Aorta (tissue), 5 donors: ENCODE data around the gene ATXN2L. TPM values are rescaled to one million over a fixed set of nuclear protein-coding genes. Genes with fewer than 3 reads are reported as not detected.
"Not testable (repeated sequence)": the region's sequence is repeated elsewhere in the genome, so short reads cannot be mapped to it uniquely, and the experiment has no call there.

Experiments
- ATAC-seq: fragments of 200-7000 bp; cut with Tn5 transposase; one replicate; pipeline ENCODE4 v1.9.1; 2022; ENCODE audit warnings: moderate library complexity; ENCODE audit not compliant: low FRiP score
- DNase-seq, 2 donors: peaks; one replicate each; pipeline ENCODE4 v3.0.0-alpha.2; 2020
- H3K27ac ChIP-seq, 2 donors: one replicate each; pipeline ENCODE4 v1.5.1; 2013; ENCODE audit warnings: low read length in 2 of 2, mild to moderate bottlenecking in 2 of 2, moderate library complexity in 2 of 2, control low read depth in 1 of 2, inconsistent platforms in 1 of 2, low read depth in 1 of 2
- H3K27me3 ChIP-seq, 2 donors: one replicate each; pipeline ENCODE4 v1.6.1; 2013; ENCODE audit warnings: control low read depth in 1 of 2, low read length in 1 of 2, mild to moderate bottlenecking in 1 of 2, moderate library complexity in 1 of 2; ENCODE audit not compliant: insufficient read depth in 2 of 2, control insufficient read depth in 1 of 2
- H3K36me3 ChIP-seq, 2 donors: one replicate each; pipeline ENCODE4 v1.6.1; 2013; ENCODE audit warnings: control low read depth in 1 of 2, low read length in 1 of 2, mild to moderate bottlenecking in 1 of 2; ENCODE audit not compliant: insufficient read depth in 2 of 2, control insufficient read depth in 1 of 2
- H3K4me1 ChIP-seq, 2 donors: one replicate each; pipeline ENCODE4 v1.6.1; 2013; ENCODE audit warnings: low read length in 2 of 2, control low read depth in 1 of 2, mild to moderate bottlenecking in 1 of 2, moderate library complexity in 1 of 2; ENCODE audit not compliant: insufficient read depth in 2 of 2, control insufficient read depth in 1 of 2
- H3K4me3 ChIP-seq, 2 donors: one replicate each; pipeline ENCODE4 v1.5.1; 2013; ENCODE audit warnings: low read length in 2 of 2, control low read depth in 1 of 2, mild to moderate bottlenecking in 1 of 2
- H3K9me3 ChIP-seq: one replicate; pipeline ENCODE4 v1.6.1; 2013; ENCODE audit warnings: mild to moderate bottlenecking, low read length; ENCODE audit not compliant: control insufficient read depth
- WGBS, 2 donors: extraction: QIAGEN DNeasy Blood & Tissue Kit; methylation state at CpG; one replicate each; pipeline ENCODE4 v1.1.7; 2013; 5-methylcytosine and 5-hydroxymethylcytosine counted together
- intact Hi-C, 2 donors: fragments of 100-400 bp; cut with DNase I; formaldehyde crosslinking; loops; one replicate each; pipeline versions ENCODE4 v1.14.2 to v1.15.0; 2022
- polyA plus RNA-seq, 2 donors: library from polyadenylated mRNA; stranded (reverse); fragments of 200-250 nt; gene quantifications; one replicate each; pipeline ENCODE4 v1.2.3, GENCODE V29; 2013
- total RNA-seq, 2 donors: library from RNA; stranded (reverse); fragmentation: NEBNext Ultra II Directional; extraction: Animal tissue kit (Norgen Biotek cat#: 25700); gene quantifications; one replicate each; pipeline ENCODE4 v1.2.1, GENCODE V29; 2021
- donor health status: healthy with polysubstance abuse.
- donor health status: Bipolar disorder and iron deficiency.
- donor health status: DM: no; HTN: no; CAD: no.
- donor health status: DM: no; HTN: no; CAD: no.
- donor health status: DM: yes; HTN: yes; CAD: no.

Gene ATXN2L
- total and polyA plus RNA-seq, 4 donors = 22.4 to 124 (median 76.3) TPM

GRCh38 chr16:28863929-28864793 lies 41.4 kb downstream of the ATXN2L start:
- peaks cover 0 to 2% of the 10 kb centered on the region in 2 donors for H3K36me3 ChIP-seq
- peak overlapping the region in 1 of 2 donors; percentile 89 for H3K27ac ChIP-seq
- no peaks in the 10 kb centered on the region for H3K27me3 ChIP-seq
- peak in 1 of 2 donors; percentile 64 for DNase-seq
- intact Hi-C loops = loop anchor here (1.0 to 5.0 kb wide), 4 partner anchors 18 to 83 kb away; partner anchors contain the start of genes ATXN2L (in 2 of the 2), RABEP2 (in 1 of the 2) and TUFM (in 1 of the 2)
- ATAC-seq = peak; percentile 33
- no peaks in the 10 kb centered on the region for H3K4me1 ChIP-seq
- peak overlapping the region; percentile 66 to 78 for H3K4me3 ChIP-seq
- 0 to 2% methylated on average over 34 to 42 of the region's 42 CpGs for WGBS, 2 donors
- no peaks in the 10 kb centered on the region for H3K9me3 ChIP-seq

- Histone ChIP-seq H3K36me3 (peaks cover 0 to 4% of the 10 kb centered on the region in 2 donors), H3K27ac (no peak overlapping the region), H3K27me3 (no peaks in the 10 kb centered on the region), H3K9me3 (no peaks in the 10 kb centered on the region), H3K4me1 (no peaks in the 10 kb centered on the region), H3K4me3 (no peak overlapping the region)
- intact Hi-C loops = no loop called here
- no peak for DNase-seq
- WGBS, 2 donors = 85 to 88% methylated on average over 12 of the region's 12 CpGs
- ATAC-seq = no peak
These were observed 42.3 kb downstream of the ATXN2L start for GRCh38 chr16:28865001-28865688.

GRCh38 chr16:28865722-28866453 lies 43.1 kb downstream of the ATXN2L start:
- no peak for ATAC-seq
- Histone ChIP-seq H3K9me3 (no peaks in the 10 kb centered on the region), H3K27ac (no peak overlapping the region), H3K27me3 (no peaks in the 10 kb centered on the region), H3K36me3 (peaks cover 0 to 4% of the 10 kb centered on the region in 2 donors), H3K4me1 (no peaks in the 10 kb centered on the region), H3K4me3 (no peak overlapping the region)
- DNase-seq = no peak
- 59 to 69% methylated on average over 29 to 32 of the region's 32 CpGs for WGBS, 2 donors
- intact Hi-C loops = no loop called here

GRCh38 chr16:28866454-28866804 lies 43.6 kb downstream of the ATXN2L start:
- no peak overlapping the region for H3K4me3 ChIP-seq
- no peak overlapping the region for H3K27ac ChIP-seq
- H3K9me3 ChIP-seq = no peaks in the 10 kb centered on the region
- peaks cover 0 to 4% of the 10 kb centered on the region in 2 donors for H3K36me3 ChIP-seq
- ATAC-seq (no peak), DNase-seq (no peak)
- 78 to 80% methylated on average over 17 of the region's 17 CpGs for WGBS, 2 donors
- no peaks in the 10 kb centered on the region for H3K4me1 ChIP-seq
- intact Hi-C loops = no loop called here
- no peaks in the 10 kb centered on the region for H3K27me3 ChIP-seq

GRCh38 chr16:28867241-28867640 lies 44.4 kb downstream of the ATXN2L start:
- Histone ChIP-seq H3K36me3 (peaks cover 0 to 4% of the 10 kb centered on the region in 2 donors), H3K4me3 (no peak overlapping the region), H3K9me3 (no peaks in the 10 kb centered on the region), H3K27ac (no peak overlapping the region), H3K4me1 (no peaks in the 10 kb centered on the region), H3K27me3 (no peaks in the 10 kb centered on the region)
- DNase-seq (no peak), ATAC-seq (no peak)
- 82 to 90% methylated on average over 13 of the region's 13 CpGs for WGBS, 2 donors
- intact Hi-C loops = no loop called here

- DNase-seq, H3K27me3 ChIP-seq, H3K36me3 ChIP-seq, H3K9me3 ChIP-seq, H3K4me3 ChIP-seq, H3K4me1 ChIP-seq, intact Hi-C loops, H3K27ac ChIP-seq, ATAC-seq: not testable (repeated sequence)
- 92% methylated on average over 9 of the region's 9 CpGs for WGBS, 2 donors
These were observed 44.8 kb downstream of the ATXN2L start for GRCh38 chr16:28867646-28868045.

GRCh38 chr16:28869201-28869600 lies 46.4 kb downstream of the ATXN2L start:
- 91 to 92% methylated on average over 11 of the region's 11 CpGs for WGBS, 2 donors
- no peak overlapping the region for H3K27ac ChIP-seq
- intact Hi-C loops = no loop called here
- DNase-seq (no peak), ATAC-seq (no peak)
- no peak overlapping the region for H3K4me3 ChIP-seq
- H3K36me3 ChIP-seq = peaks cover 0 to 4% of the 10 kb centered on the region in 2 donors
- H3K27me3 ChIP-seq = no peaks in the 10 kb centered on the region
- H3K9me3 ChIP-seq = no peaks in the 10 kb centered on the region
- H3K4me1 ChIP-seq = no peaks in the 10 kb centered on the region

- peaks cover 0 to 4% of the 10 kb centered on the region in 2 donors for H3K36me3 ChIP-seq
- 79 to 84% methylated on average over 11 to 15 of the region's 15 CpGs for WGBS, 2 donors
These were observed 50.2 kb downstream of the ATXN2L start for GRCh38 chr16:28872952-28873351.

More at GRCh38 chr16:28872952-28873351, 50.2 kb downstream of the ATXN2L start:
- H3K27me3 ChIP-seq = no peaks in the 10 kb centered on the region
- DNase-seq (no peak), ATAC-seq (no peak)
- H3K27ac ChIP-seq = no peak overlapping the region
- H3K9me3 ChIP-seq = no peaks in the 10 kb centered on the region
- H3K4me3 ChIP-seq = no peak overlapping the region
- no peaks in the 10 kb centered on the region for H3K4me1 ChIP-seq
- intact Hi-C loops = no loop called here
